ENCODE data around the gene LMTK3. TPM values are rescaled to one million over a fixed set of nuclear protein-coding genes. Genes with fewer than 3 reads are reported as not detected.

Gene LMTK3
- total and polyA plus RNA-seq, 9 of the 15 experiments (the other 6 are each of a cell fraction or from before 2014, with no cell fraction given) = 0.35 to 12.3 (median 2.0) TPM; not detected in 2

GRCh38 chr19:48558018-48558684 is 46.5 kb upstream of the LMTK3 start (continued):
- TF ChIP-seq E2F1 (CRISPR knock-in tag; IDR thresholded peaks at IDR 0.05) (no peak), ZNF175 (CRISPR knock-in tag; IDR thresholded peaks at IDR 0.05; ENCODE audit: low read depth) (no peak), SIN3A (IDR thresholded peaks at IDR 0.05; ENCODE audit: borderline replicate concordance in 2 of 2, control insufficient read depth in 1 of 2, low read depth in 2 of 2, low read length in 2 of 2) (no peak), TRIM24 (IDR thresholded peaks at IDR 0.05) (0 out of 4 replicates have a peak, but pooled peaks of 1 of the 2 experiments have one; percentile 12), CTCFL (IDR thresholded peaks at IDR 0.05; ENCODE audit: borderline replicate concordance, insufficient read depth, low read depth, low read length, poor library complexity, severe bottlenecking) (no peak), STAG1 (CRISPR knock-in tag; IDR thresholded peaks at IDR 0.05; ENCODE audit: borderline replicate concordance) (no peak), NR1H2 (CRISPR knock-in tag; IDR thresholded peaks at IDR 0.05) (no peak), ERF (CRISPR knock-in tag; IDR thresholded peaks at IDR 0.05) (no peak), NR2C1 (IDR thresholded peaks at IDR 0.05) (no peak), NR2C1 (tag; IDR thresholded peaks at IDR 0.05) (no peak), RBM14 (IDR thresholded peaks at IDR 0.05; ENCODE audit: borderline replicate concordance, insufficient read depth, low read depth, low read length) (no peak), PPARD (CRISPR knock-in tag; IDR thresholded peaks at IDR 0.05) (no peak), ELK3 (CRISPR knock-in tag; IDR thresholded peaks at IDR 0.05) (no peak), RREB1 (CRISPR knock-in tag; IDR thresholded peaks at IDR 0.05) (no peak), ZNF324 (CRISPR knock-in tag; IDR thresholded peaks at IDR 0.05) (no peak), HMG20B (CRISPR knock-in tag; IDR thresholded peaks at IDR 0.05) (no peak)
